GM06990 (cell line): ENCODE measurements around the gene TBC1D4.

Source experiments
- DNase-seq: peaks from one replicate; pipeline ENCODE4 v3.0.0-alpha.2; 2011; ENCODE audit not compliant: insufficient read length; ENCODE audit errors: extremely low read depth
- H3K27me3 ChIP-seq: replicated peaks from 2 replicates; pipeline ENCODE4 v1.6.0; 2011; ENCODE audit warnings: low read length; ENCODE audit not compliant: control insufficient read depth, insufficient read depth
- H3K36me3 ChIP-seq: 2 replicates; pipeline ENCODE4 v1.5.1; 2011; ENCODE audit warnings: low read length; ENCODE audit not compliant: control insufficient read depth, insufficient read depth
- H3K4me3 ChIP-seq: replicated peaks from 2 replicates; pipeline ENCODE4 v1.5.1; 2011; ENCODE audit warnings: low read depth, mild to moderate bottlenecking, control low read depth, low read length
- CTCF ChIP-seq: IDR thresholded peaks from 2 replicates; pipeline ENCODE4 v1.5.1; 2011; ENCODE audit warnings: low read length, control low read depth, mild to moderate bottlenecking, inconsistent platforms; ENCODE audit not compliant: insufficient read depth, poor library complexity, severe bottlenecking

The TBC1D4 gene

GRCh38 chr13:75362026-75362425, 119.9 kb downstream of the TBC1D4 start:
- DNase-seq = no peak
- TF ChIP-seq CTCF = no peak
- Histone ChIP-seq H3K36me3 (no peaks in the 10 kb centered on the region), H3K27me3 (no peaks in the 10 kb centered on the region), H3K4me3 (no peak overlapping the region)

DNA sequence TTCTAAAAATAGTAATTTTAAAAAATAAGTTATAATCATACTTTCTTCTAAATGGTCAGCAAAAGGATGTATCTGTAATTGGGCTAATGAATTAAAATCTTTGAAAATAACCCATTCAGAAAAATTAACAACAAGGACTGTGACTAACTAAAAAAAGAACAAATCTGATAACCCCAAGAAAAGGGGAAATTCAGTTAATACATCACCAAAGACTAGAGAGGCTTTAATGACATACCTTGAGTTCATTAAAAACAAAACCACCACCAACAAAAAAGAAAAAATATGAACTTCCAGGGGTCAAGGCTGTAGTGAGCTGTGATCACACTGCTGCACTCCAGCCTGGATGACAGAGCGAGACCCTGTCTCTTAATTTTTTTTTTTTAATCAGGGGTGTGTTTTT, 121.8 kb downstream of the TBC1D4 start:
- Histone ChIP-seq H3K27me3 (no peaks in the 10 kb centered on the region), H3K36me3 (no peaks in the 10 kb centered on the region), H3K4me3 (no peak overlapping the region)
- DNase-seq = no peak
- no peak for TF ChIP-seq CTCF

GRCh38 chr13:75359266-75359665, 122.7 kb downstream of the TBC1D4 start:
- DNase-seq = no peak
- no peak overlapping the region for H3K4me3 ChIP-seq
- TF ChIP-seq CTCF = no peak
- no peaks in the 10 kb centered on the region for H3K27me3 ChIP-seq
- no peaks in the 10 kb centered on the region for H3K36me3 ChIP-seq

DNA sequence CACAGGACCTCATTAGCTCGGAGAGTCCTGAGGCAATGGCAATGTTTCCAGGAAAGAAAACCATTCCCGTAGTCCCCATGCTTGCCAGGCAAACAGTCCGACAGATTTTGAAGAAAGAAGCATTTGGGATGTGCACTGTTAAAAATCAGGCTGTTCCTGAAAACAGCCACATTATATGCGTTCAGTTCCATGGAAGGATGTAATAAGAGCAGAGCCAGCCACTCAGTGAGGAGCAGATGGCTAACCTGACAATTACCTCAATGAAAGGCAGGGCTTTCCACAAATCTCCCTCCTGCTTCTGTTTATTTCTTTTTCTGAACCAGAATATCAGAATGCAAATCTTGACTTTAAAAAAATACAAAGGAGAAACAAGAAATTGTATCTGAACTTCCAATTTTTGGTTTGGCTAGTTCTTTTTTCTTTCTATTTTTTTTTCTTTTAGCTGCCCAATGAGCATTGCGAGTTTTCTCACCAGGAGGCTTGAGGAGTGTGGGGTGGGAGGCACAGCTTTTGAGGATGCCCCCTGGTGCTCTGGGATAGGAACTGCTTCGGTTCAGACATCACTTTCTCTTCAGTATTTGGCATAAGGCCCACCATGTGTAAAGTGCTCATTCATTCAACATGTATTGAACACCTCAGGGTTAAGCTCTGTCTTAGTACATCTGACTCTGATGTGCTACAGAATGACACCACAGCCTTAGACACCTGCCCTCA, 124.2 kb downstream of the TBC1D4 start:
- Histone ChIP-seq H3K36me3 (no peaks in the 10 kb centered on the region), H3K27me3 (no peaks in the 10 kb centered on the region), H3K4me3 (no peak overlapping the region)
- DNase-seq = no peak
- peak; percentile 77 for TF ChIP-seq CTCF

- no peaks in the 10 kb centered on the region for H3K27me3 ChIP-seq
- TF ChIP-seq CTCF = no peak
- H3K36me3 ChIP-seq = no peaks in the 10 kb centered on the region
- H3K4me3 ChIP-seq = no peak overlapping the region
- DNase-seq = no peak
Observed at GRCh38 chr13:75356421-75356820, 125.5 kb downstream of the TBC1D4 start.

DNA sequence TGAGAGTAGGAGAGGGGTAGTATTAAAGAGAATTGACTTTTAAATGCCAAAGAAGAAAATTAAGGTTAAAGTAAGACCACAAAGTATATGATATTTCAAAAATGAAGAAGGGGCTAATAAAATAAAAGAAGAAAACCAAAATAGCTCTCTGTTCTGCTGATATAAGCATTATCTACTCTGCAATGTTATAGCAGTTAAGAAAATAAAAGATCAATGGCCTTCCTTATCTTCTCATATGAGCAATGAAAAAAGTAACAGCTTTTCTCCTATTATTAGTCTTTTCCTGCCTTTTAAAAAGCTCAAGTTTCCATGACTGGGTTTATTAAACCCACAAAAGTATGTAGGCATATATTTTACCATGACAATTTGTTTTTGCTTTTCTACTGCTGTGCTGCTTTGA, 126.4 kb downstream of the TBC1D4 start:
- no peaks in the 10 kb centered on the region for H3K36me3 ChIP-seq
- TF ChIP-seq CTCF = no peak
- no peak for DNase-seq
- H3K27me3 ChIP-seq = no peaks in the 10 kb centered on the region
- no peak overlapping the region for H3K4me3 ChIP-seq
